Activated CD8-positive, alpha-beta memory T cell treated with anti-CD3 and anti-CD28 coated beads for 4 hours (primary cell): ENCODE measurements around the gene LETMD1.
A peak's percentile ranks its signal among the peaks of the same experiment; 100 is the strongest.

Source experiments
- DNase-seq, 2 donors: peaks; one replicate each; pipeline ENCODE4 v3.0.0-alpha.2; 2020; ENCODE audit warnings: low read depth in 2 of 2

LETMD1 gene

GRCh38 chr12:51025836-51026638 lies 22.1 kb upstream of the LETMD1 start, which contains the start of gene SLC11A2:
Gene SLC11A2 (minus strand): TSS chr12:51026384. CDS start chr12:51010728, 15,656 bp downstream.
- peak; percentile 74 to 88 for DNase-seq

DNA sequence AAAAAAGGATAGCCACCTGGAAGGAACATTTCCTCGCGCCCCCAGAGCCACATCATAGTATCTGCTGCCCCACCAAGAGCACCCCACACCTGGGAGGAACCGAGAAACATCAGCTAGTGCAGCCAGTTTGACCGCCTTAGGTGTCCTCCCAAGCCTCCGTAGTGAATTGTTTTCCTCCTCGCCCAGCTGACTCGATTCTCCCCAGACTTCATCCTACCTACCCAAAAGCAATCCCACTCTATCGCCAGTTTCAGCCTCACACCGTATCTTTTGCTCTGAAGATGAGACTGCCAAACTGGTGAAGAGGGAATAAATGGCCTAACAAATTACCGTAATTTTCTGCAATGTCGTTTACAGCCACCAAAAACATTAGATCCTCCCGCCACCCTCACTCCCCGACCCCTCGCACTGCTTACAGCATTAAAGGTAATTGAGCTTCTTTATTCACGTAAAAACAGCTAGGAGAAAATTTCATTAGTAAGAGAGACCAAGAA lies 20.7 kb upstream of the LETMD1 start:
- no peak for DNase-seq

- no peak for DNase-seq
These were observed 19.9 kb upstream of the LETMD1 start for GRCh38 chr12:51028126-51028812.

DNA sequence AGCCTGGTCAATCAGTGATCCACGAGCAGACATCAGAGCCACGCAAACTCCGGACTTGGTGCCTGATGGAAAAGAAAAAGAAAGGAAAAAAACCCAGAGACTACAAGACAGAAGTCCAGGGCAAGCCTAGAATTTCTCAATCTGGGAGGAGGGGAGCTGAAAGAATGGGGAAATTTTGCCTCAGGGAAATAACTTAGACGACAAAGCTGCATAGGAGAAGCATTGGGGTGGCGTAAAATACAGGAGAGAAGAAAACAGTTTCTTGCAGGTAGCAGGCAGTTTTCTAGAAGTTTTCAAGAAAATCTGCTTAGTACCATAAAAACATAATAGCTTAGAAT lies 19.3 kb upstream of the LETMD1 start:
- no peak for DNase-seq

DNA sequence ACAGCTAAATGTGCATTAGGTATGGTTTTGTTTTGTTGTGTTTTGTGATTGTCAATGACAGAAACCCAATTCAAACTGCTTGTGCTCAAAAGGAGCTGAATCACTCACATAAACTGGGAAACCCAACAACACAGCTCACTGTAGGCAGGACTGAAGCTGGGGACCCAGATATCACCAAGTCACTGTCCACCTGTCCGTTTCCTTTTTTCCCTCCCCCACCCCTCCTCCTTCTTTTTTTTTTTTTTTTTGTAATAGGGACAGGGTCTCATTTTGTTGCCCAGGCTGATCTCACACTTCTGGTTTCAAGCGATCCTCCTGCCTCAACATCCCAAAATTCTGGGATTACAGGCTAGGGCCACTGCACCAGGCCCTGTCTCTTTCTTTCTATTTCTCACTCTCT lies 15.1 kb upstream of the LETMD1 start:
- no peak for DNase-seq

DNA sequence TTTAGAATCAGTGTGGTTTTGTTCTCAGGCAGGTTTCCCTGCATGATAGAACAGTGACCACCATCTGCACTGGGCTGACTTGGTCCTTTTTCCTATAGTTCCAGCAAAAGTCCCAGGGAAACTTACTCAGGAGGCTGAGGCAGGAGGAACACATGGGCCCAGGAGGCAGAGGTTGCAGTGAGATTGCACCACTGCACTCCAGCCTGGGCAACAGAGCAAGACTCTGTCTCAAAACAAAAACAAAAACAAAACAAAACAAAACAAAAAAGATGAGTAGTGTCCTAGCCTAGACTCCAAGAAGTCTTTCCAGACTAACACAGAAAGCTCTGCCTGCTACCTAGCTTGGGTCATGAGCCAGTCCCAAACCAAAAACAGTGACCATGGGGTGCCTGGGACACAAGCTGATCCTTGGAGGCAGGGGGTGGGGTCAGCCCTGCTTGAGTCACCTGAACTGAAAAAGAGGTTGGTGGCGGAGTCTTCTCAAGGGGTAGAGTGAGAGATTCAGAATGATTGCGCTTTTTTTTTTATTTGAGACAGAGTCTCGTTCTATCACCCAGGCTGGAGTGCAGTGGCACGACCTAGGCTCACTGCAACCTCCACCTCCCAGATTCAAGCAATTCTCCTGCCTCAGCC lies 14.6 kb upstream of the LETMD1 start:
- DNase-seq = no peak

DNA sequence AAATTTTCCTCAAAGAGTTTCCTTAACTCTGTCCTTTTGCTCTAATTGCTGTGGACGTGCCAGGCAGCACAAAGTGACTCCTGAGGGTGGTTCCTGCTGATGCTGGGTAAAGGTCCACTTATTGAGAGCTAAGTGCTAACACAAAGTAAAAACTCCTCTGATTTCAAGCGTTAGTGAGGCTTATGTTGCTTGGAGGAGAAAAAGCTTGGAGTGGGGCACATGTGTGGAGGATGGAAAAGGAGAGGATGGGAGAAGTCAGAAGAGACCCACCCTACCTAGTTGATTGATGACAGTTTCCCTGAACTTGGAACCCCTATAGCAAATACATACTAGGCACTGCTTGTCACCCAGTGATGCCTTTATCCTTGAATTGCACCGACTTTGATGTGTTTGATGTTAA lies 11.8 kb upstream of the LETMD1 start:
- DNase-seq = no peak

- no peak for DNase-seq
These were observed 629 bp downstream of the LETMD1 start for GRCh38 chr12:51048661-51049251.

DNA sequence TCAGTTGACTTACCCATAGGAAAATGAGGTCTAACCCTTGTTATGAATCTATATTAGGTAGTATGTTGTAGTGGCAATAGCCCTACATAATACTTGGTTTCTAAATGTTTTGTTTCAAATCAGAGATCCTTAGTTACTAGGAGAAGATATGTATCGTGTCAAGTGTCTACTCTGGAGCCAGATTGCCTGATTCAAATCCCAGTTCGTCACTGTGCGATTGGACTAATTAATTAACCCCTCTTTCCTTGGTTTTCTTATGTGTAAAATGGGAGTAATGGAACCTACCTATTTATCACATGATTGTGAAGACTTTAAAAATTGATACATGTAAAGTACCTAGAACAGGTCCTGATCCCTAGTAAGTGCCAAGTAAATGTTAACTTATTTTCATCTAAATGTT lies 1.4 kb downstream of the LETMD1 start:
- no peak for DNase-seq

GRCh38 chr12:51051787-51052186 lies 3.7 kb downstream of the LETMD1 start:
- DNase-seq = no peak

DNA sequence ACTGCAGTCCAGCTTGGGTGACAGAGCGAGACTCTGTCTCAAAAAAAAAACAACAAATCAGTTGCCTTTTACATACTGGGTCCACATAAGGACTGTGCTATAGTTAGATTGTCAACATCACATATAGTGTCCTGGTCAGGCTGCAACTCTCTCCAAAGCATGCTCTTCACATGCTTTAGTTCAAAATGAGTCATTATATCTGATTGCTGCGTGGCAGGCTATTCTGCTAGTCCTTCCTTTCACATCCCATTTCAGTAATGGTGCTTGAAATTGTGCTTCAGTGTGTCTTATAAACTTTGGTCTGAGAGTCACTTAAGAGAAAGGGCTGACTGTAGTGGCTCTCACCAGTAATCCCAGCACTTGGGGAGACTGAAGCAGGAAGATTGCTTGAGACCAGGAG lies 6.9 kb downstream of the LETMD1 start:
- no peak for DNase-seq

GRCh38 chr12:51056242-51056641 lies 8.1 kb downstream of the LETMD1 start:
- no peak for DNase-seq

- no peak for DNase-seq
These were observed 11.0 kb downstream of the LETMD1 start for GRCh38 chr12:51059086-51059485.

DNA sequence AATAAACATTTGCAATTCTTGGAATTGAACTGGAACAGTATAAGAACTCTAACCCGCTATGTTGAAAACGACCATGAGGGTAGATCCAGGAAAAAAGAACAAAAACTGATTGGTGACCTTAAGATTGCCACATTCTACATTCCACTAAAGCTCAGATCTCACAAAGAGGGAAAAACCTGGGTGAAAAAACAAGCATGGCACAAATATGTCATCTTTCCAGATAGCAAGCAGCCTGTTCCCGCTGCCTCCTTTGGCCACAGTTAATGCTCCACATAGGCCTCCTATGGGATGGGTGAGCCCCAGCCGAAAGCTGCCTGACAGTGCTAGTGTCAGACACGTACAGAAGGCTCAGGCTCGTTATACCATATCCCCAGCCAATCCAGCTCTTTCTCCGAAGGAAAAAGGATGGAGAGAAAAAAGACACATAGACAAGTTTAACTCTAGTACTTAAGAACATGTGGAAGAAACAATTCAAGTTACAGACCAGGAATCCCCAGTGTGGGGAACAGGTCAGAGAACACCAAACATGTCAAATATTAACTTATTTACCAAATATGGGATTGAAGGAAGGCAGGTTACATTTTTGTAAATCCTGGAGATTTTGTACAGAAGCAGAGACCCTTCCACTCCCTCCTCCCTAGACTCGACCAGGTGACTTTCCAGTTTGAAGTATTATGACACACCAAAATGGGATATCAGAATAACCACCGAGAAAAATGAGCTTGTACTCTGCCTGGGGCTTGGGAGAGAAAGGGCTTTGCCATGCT lies 14.7 kb downstream of the LETMD1 start:
- no peak for DNase-seq

- no peak for DNase-seq
These were observed 17.4 kb downstream of the LETMD1 start for GRCh38 chr12:51065530-51065929.

DNA sequence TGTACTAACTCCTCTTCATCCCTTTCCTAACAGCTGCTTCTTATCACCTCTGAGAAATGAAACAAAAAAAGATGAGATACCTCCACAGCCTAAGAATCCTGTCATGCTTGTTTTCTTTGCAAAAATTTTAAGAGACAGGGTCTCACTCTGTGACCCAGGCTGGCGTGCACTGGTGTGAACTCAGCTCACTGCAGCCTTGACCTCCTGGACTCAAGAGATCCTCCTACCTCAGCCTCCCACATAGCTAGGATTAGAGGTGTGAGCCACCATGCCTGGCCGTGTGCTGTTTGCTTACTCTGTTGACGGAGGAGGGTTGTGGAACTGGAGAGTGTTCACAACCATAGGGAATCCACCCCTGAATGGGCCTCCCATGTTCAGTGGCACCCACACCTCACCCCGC lies 19.1 kb downstream of the LETMD1 start:
- no peak for DNase-seq

DNA sequence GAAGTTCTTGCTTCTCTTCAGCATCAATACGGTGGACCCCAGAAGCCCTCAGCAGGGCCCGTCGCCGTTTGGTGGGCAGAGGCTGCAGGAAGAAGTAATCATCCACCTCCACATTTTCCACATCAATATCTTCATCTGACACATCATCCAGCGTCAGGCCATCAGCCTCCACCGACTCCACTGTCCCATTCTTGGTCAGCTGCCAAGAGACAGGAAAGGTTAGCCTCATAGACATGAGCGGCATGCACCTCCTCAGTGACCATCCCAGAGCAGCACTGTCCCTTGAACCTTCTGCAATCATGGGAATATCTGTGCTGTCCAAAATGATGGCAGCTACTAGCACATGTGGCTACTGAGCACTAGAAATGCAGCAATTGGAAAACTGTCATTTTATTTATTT lies 19.6 kb downstream of the LETMD1 start:
- DNase-seq = no peak

GRCh38 chr12:51070004-51070403 lies 21.9 kb downstream of the LETMD1 start:
- DNase-seq = no peak

DNA sequence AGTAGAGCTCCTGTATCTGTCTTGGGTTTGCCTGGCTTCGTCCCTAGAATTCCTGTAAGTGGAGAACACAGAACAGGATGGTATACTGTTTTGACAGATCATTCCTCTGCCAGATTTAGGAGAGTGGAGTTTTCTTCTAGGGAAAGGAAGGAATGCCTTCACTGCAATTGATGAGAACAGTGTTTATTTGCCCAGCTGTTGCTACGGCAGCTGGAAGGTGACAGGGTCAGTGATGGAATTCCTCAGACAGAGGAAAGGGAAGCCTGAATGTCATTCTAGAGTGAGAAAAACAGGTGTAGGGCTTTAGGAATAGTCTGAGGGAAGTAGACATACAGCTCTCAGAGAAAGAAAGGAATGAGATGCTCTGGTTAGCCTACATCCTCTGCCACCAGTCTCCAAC lies 23.5 kb downstream of the LETMD1 start:
- no peak for DNase-seq

GRCh38 chr12:51075390-51075789 lies 27.3 kb downstream of the LETMD1 start:
- no peak for DNase-seq

DNA sequence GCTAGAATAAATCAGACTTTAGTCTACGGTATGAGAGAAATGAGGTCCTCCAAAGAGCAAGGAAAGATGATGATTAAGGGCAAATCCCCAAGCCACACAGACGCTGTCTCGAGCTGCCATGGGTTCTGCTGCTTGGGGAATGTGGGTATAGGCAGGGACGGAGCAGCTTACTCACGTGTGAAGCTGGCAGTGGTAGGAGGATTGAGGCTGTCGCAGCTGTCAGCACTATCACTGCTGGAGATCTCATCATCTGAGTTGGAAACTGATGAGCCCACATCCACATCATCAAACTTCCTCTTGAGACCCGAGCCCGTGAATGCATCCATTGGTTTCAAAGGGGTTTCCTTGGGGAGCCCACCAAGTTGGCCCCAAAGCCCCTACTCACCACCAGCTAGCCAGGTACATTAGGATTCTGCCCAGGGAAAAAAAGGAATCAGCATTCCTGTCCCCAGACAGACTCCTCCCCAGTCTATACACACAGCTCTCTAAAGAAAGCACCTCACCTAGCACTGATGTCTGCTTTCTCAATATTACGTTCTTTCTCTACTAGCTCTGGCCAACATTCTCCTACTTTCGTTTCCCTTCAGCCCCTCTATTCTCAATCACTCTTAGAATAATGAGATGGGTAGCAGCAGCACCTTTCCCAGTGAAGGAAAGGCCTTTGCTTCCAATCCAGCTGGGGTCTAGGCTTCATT lies 28.3 kb downstream of the LETMD1 start:
- no peak for DNase-seq
